HG03135 (cell line): ENCODE data around the gene PTPRM.

Source experiments
- ATAC-seq: cut with Tn5 transposase; IDR thresholded peaks from one replicate; pipeline ENCODE4 v1.9.1; 2021; ENCODE audit warnings: mild to moderate bottlenecking, moderate library complexity; ENCODE audit not compliant: unreplicated experiment

PTPRM gene

GRCh38 chr18:8367217-8367988 lies 800.3 kb downstream of the PTPRM start:
- ATAC-seq: no peak

- no peak for ATAC-seq
Measured at GRCh38 chr18:8368512-8369217, 801.5 kb downstream of the PTPRM start.

GRCh38 chr18:8373486-8373885 lies 806.4 kb downstream of the PTPRM start:
- no peak for ATAC-seq

GRCh38 chr18:8374676-8375075 lies 807.6 kb downstream of the PTPRM start:
- no peak for ATAC-seq

- ATAC-seq: no peak
Measured at GRCh38 chr18:8375249-8375648, 808.1 kb downstream of the PTPRM start.

GRCh38 chr18:8376113-8376512 lies 809.0 kb downstream of the PTPRM start:
- no peak for ATAC-seq

GRCh38 chr18:8379187-8379941 lies 812.2 kb downstream of the PTPRM start:
- ATAC-seq: no peak

GRCh38 chr18:8380006-8380405 lies 812.9 kb downstream of the PTPRM start:
- ATAC-seq: no peak

GRCh38 chr18:8380926-8381325 lies 813.8 kb downstream of the PTPRM start:
- ATAC-seq: no peak

- ATAC-seq: no peak
Measured at GRCh38 chr18:8381821-8382459, 814.8 kb downstream of the PTPRM start.

GRCh38 chr18:8385400-8385799 lies 818.3 kb downstream of the PTPRM start:
- no peak for ATAC-seq

GRCh38 chr18:8386669-8387380 lies 819.7 kb downstream of the PTPRM start:
- no peak for ATAC-seq

- no peak for ATAC-seq
Measured at GRCh38 chr18:8389391-8390340, 822.5 kb downstream of the PTPRM start.

GRCh38 chr18:8391068-8391467 lies 824.0 kb downstream of the PTPRM start:
- ATAC-seq: no peak

GRCh38 chr18:8396254-8396653 lies 829.1 kb downstream of the PTPRM start:
- no peak for ATAC-seq

- ATAC-seq: no peak
Measured at GRCh38 chr18:8397034-8397433, 829.9 kb downstream of the PTPRM start.

GRCh38 chr18:8399138-8399537 lies 832.0 kb downstream of the PTPRM start:
- no peak for ATAC-seq

GRCh38 chr18:8400193-8400752 lies 833.2 kb downstream of the PTPRM start:
- ATAC-seq: no peak

GRCh38 chr18:8400825-8401224 lies 833.7 kb downstream of the PTPRM start:
- no peak for ATAC-seq
